Vein endothelial cell (primary cell): Measurements from ENCODE around the gene SPDYE6. TPM values are rescaled to one million over a fixed set of nuclear protein-coding genes. Genes with fewer than 3 reads are reported as not detected.

ENCODE experiments used
- small RNA-seq: library from RNA; depleted of rRNA; stranded (forward); fragments of <200 nt; gene quantifications from one replicate; pipeline ENCODE3, GENCODE V24; 2012
- total RNA-seq: library from RNA; depleted of rRNA; stranded (reverse); fragments of >200 nt; gene quantifications from 2 replicates; pipeline ENCODE4 v1.2.3, GENCODE V29; 2012

The SPDYE6 gene, protein sequence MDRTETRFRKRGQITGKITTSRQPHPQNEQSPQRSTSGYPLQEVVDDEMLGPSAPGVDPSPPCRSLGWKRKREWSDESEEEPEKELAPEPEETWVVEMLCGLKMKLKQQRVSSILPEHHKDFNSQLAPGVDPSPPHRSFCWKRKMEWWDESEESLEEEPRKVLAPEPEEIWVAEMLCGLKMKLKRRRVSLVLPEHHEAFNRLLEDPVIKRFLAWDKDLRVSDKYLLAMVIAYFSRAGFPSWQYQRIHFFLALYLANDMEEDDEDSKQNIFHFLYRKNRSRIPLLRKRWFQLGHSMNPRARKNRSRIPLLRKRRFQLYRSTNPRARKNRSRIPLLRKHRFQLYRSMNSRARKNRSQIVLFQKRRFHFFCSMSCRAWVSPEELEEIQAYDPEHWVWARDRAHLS
- total RNA-seq = 0.33 TPM in 1 of 2 replicates, not detected in the other

DNA sequence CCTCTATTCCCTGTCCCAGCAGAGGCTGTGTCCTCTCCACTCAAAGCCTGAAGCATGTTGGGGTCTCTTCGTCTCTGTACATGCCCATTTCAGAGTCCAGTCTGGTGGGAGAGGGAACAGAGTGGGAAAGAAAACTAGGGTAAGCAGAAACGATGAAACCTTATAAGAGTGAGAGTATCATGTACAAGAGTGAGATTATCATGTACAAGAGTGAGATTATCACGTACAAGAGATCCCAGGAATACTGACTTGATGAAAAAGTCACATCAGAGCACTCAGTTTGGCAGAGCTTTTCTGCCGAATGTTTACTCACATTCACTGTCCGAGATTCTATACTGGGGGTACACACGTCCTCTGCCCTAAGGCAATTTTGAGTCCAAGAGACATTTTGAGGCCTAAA is at the start of gene SPDYE6:
Gene SPDYE6, minus strand, starts transcription at position 101 of the 400 bp plus-strand sequence. CDS start 421 bp downstream, outside the sequence.

DNA sequence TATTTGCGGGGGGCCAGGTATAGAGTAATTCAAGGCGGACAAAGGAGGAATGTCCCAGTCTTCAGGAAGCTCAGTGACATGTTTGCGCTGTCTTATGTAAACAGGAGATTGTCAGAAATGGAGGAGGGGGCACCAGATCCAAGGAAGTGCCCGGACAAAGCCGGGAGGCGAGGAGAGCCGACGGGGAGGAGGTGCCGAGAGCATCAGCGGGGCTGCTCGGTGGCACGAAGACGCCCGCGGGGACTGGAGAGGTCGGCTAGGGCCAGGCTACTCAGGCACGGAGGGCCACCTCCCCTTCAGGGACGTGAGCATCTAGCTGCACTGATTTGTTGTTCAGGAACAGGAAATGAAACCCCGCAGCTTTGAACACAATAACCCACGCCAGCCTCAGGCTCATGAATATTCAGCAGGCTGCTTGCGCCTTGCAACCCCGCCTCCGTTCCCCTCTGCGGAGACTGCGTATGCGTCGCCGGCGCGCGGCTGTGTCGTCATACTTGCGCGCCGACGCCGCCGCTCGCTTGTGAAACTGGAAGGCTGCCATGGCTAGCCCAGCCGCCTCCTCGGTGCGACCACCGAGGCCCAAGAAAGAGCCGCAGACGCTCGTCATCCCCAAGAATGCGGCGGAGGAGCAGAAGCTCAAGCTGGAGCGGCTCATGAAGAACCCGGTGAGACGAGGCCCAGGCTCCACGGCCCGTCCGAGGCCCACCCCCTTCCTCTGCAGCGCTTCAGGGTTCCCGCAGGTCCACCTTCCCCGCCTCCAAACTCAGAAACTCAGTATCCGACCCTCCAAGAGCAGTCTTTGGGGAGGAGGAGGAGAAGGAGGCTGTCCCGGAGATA is 39.8 kb upstream of the SPDYE6 start, which contains the start of gene PRKRIP1:
Gene PRKRIP1, plus strand, starts transcription at position 491 of the 837 bp plus-strand sequence. Its CDS starts 49 bp downstream, at position 540.

Small RNAs within 50 kb of the gene (small RNA-seq; reads per million reads assigned to genes)
- not detected for gene AC091390.4
- gene MIR548O = not detected
- not detected for gene RF00019

Other genes starting within 250 kb of the SPDYE6 start
- gene SH2B2, start 69.6 kb downstream of the SPDYE6 start, total RNA-seq = 1.4 and 1.6 TPM in 2 replicates
- 15.0 and 16.9 TPM in 2 replicates for gene PRKRIP1, start 39.9 kb upstream of the SPDYE6 start, total RNA-seq
- gene ORAI2, start 77.1 kb upstream of the SPDYE6 start, total RNA-seq = 97.0 and 97.1 TPM in 2 replicates
- gene ALKBH4, start 108.4 kb upstream of the SPDYE6 start, total RNA-seq = 13.1 and 17.3 TPM in 2 replicates
- gene LRWD1, start 108.5 kb upstream of the SPDYE6 start, total RNA-seq = 27.2 and 29.4 TPM in 2 replicates
- 41.8 and 66.6 TPM in 2 replicates for gene POLR2J, start 122.5 kb upstream of the SPDYE6 start, total RNA-seq
- 3.8 and 15.4 TPM in 2 replicates for gene RASA4B, start 161.3 kb upstream of the SPDYE6 start, total RNA-seq
- 2.5 and 2.9 TPM in 2 replicates for gene UPK3BL2, start 187.3 kb upstream of the SPDYE6 start, total RNA-seq
- gene SPDYE2, start 194.8 kb upstream of the SPDYE6 start, total RNA-seq = not detected in 2 replicates
- gene POLR2J3, start 216.1 kb upstream of the SPDYE6 start, total RNA-seq = 85.0 and 93.7 TPM in 2 replicates